H1 (cell line): ENCODE data around the gene GMEB1. TPM values are rescaled to one million over a fixed set of nuclear protein-coding genes. Genes with fewer than 3 reads are reported as not detected.

Source experiments
- CTCF ChIA-PET: fragments of 300-600 bp; sonication (Branson Sonifier 250); formaldehyde crosslinking; loops from one replicate; lab custom pipeline; 2021; ENCODE audit not compliant: partially characterized antibody; lab: Charles Lee
- POLR2A ChIA-PET: fragments of 300-600 bp; sonication (Branson Sonifier 250); formaldehyde crosslinking; loops from one replicate; lab custom pipeline; 2021; ENCODE audit warnings: inconsistent platforms; ENCODE audit not compliant: partially characterized antibody; lab: Charles Lee
- DNase-seq, 2 experiments: peaks; one replicate each; pipeline versions ENCODE4 v3.0.0 to v3.0.0-alpha.2; 2010 to 2022; ENCODE audit warnings: low spot score in 2 of 2, low read depth in 1 of 2, mixed read lengths in 1 of 2
- FAIRE-seq: peaks from 2 replicates; lab custom pipeline; 2011; peaks lifted over from hg19 to GRCh38; lab: Jason Lieb, UNC
- H2AFZ ChIP-seq: 2 replicates; pipeline ENCODE4 v1.8.1; 2012; ENCODE audit warnings: low read length, inconsistent platforms
- H2AK5ac ChIP-seq: 2 replicates; pipeline ENCODE4 v1.6.1; 2013; ENCODE audit warnings: low read depth, low read length
- H2BK120ac ChIP-seq: replicated peaks from 2 replicates; pipeline ENCODE3; 2013; ENCODE audit warnings: low read depth, low read length, inconsistent platforms
- H2BK12ac ChIP-seq: 2 replicates; pipeline ENCODE4 v1.6.1; 2013; ENCODE audit warnings: low read depth, low read length
- H2BK15ac ChIP-seq: 2 replicates; pipeline ENCODE4 v1.6.1; 2013; ENCODE audit warnings: low read length
- H2BK20ac ChIP-seq: 2 replicates; pipeline ENCODE4 v1.6.1; 2013; ENCODE audit warnings: low read length
- H2BK5ac ChIP-seq: 2 replicates; pipeline ENCODE4 v1.6.1; 2013; ENCODE audit warnings: low read depth, low read length
- H3K14ac ChIP-seq: 2 replicates; pipeline ENCODE4 v1.6.1; 2013; ENCODE audit warnings: inconsistent platforms; ENCODE audit not compliant: insufficient read length
- H3K18ac ChIP-seq: 2 replicates; pipeline ENCODE4 v1.6.1; 2013; ENCODE audit warnings: low read length; ENCODE audit errors: extremely low read depth
- H3K23ac ChIP-seq: 2 replicates; pipeline ENCODE4 v1.6.1; 2013; ENCODE audit warnings: inconsistent platforms; ENCODE audit not compliant: insufficient read length
- H3K23me2 ChIP-seq: 2 replicates; pipeline ENCODE4 v1.6.1; 2013; ENCODE audit warnings: low read depth, low read length
- H3K27ac ChIP-seq: 2 replicates; pipeline ENCODE4 v1.6.1; 2011; ENCODE audit warnings: low read depth, low read length, inconsistent platforms
- H3K27me3 ChIP-seq, 4 experiments: replicated peaks in 1 of 4; 1 replicate in 1 of 4; 2 replicates in 3 of 4; pipeline versions ENCODE4 v1.6.1 to v1.8.1; 2011 to 2013; ENCODE audit warnings: low read length in 3 of 4, mild to moderate bottlenecking in 3 of 4, inconsistent platforms in 2 of 4, mixed read lengths in 2 of 4, moderate library complexity in 1 of 4; ENCODE audit not compliant: control insufficient read depth in 3 of 4, insufficient read depth in 3 of 4; ENCODE audit errors: extremely low read depth in 1 of 4
- H3K36me3 ChIP-seq, 4 experiments: 2 replicates each; pipeline versions ENCODE4 v1.6.1 to v1.8.1; 2011 to 2013; ENCODE audit warnings: mild to moderate bottlenecking in 4 of 4, low read length in 3 of 4, moderate library complexity in 2 of 4, control low read depth in 1 of 4, inconsistent platforms in 1 of 4; ENCODE audit not compliant: insufficient read depth in 4 of 4, control insufficient read depth in 2 of 4
- H3K4ac ChIP-seq: replicated peaks from 2 replicates; pipeline ENCODE3; 2013; ENCODE audit warnings: low read length, low read depth, mixed read lengths, inconsistent platforms; ENCODE audit not compliant: insufficient read length
- H3K4me1 ChIP-seq, 4 experiments: replicated peaks in 1 of 4; 1 replicate in 1 of 4; 2 replicates in 3 of 4; pipeline versions ENCODE4 v1.6.1 to v1.8.1; 2011 to 2013; ENCODE audit warnings: low read length in 3 of 4, inconsistent platforms in 2 of 4, mixed read lengths in 1 of 4; ENCODE audit not compliant: insufficient read depth in 4 of 4, control insufficient read depth in 3 of 4
- H3K4me2 ChIP-seq, 2 experiments: 2 replicates each; pipeline versions ENCODE4 v1.6.1 to v1.8.1; 2011 to 2013; ENCODE audit warnings: low read depth in 2 of 2, low read length in 2 of 2, control low read depth in 1 of 2, inconsistent platforms in 1 of 2, mild to moderate bottlenecking in 1 of 2; ENCODE audit not compliant: insufficient read depth in 1 of 2
- H3K4me3 ChIP-seq, 4 experiments: fragments of 200-600, 300-600 bp in 1 of 4; sonication (generic), shearing (Covaris generic), sonication (Bioruptor Twin) in 1 of 4; 2 replicates each; pipeline versions ENCODE4 v1.5.1 to v1.8.1; 2011 to 2016; ENCODE audit warnings: low read length in 4 of 4, low read depth in 3 of 4, control low read depth in 2 of 4, inconsistent platforms in 2 of 4, mild to moderate bottlenecking in 2 of 4, mixed read lengths in 1 of 4, moderate library complexity in 1 of 4; ENCODE audit not compliant: insufficient read depth in 2 of 4; ENCODE audit errors: extremely low read depth in 1 of 4
- H3K56ac ChIP-seq: replicated peaks from 2 replicates; pipeline ENCODE3; 2013; ENCODE audit warnings: low read depth, mild to moderate bottlenecking, mixed read lengths, low read length, inconsistent platforms; ENCODE audit not compliant: insufficient read length
- H3K79me1 ChIP-seq: 2 replicates; pipeline ENCODE4 v1.6.1; 2013; ENCODE audit warnings: low read depth, low read length, control low read depth
- H3K79me2 ChIP-seq, 2 experiments: 2 replicates each; pipeline versions ENCODE4 v1.6.1 to v1.8.1; 2012 to 2013; ENCODE audit warnings: low read length in 2 of 2, mild to moderate bottlenecking in 2 of 2, inconsistent platforms in 1 of 2; ENCODE audit not compliant: insufficient read depth in 2 of 2, control insufficient read depth in 1 of 2
- H3K9ac ChIP-seq, 4 experiments: replicated peaks in 1 of 4; 1 replicate in 1 of 4; 2 replicates in 3 of 4; pipeline versions ENCODE4 v1.6.1 to v1.8.1; 2011 to 2013; ENCODE audit warnings: low read depth in 3 of 4, low read length in 3 of 4, control low read depth in 2 of 4, mild to moderate bottlenecking in 2 of 4, moderate library complexity in 2 of 4, inconsistent platforms in 1 of 4; ENCODE audit errors: extremely low read depth in 1 of 4
- H3K9me3 ChIP-seq, 2 experiments: 2 replicates each; pipeline versions ENCODE4 v1.6.1 to v1.8.1; 2012 to 2013; ENCODE audit warnings: mild to moderate bottlenecking in 2 of 2, moderate library complexity in 2 of 2, control low read depth in 1 of 2, inconsistent platforms in 1 of 2, low read depth in 1 of 2, low read length in 1 of 2, mixed read lengths in 1 of 2; ENCODE audit not compliant: insufficient read depth in 2 of 2
- H4K20me1 ChIP-seq, 2 experiments: replicated peaks in 1 of 2; 2 replicates each; pipeline versions ENCODE3 to v1.8.1; 2011 to 2013; ENCODE audit warnings: inconsistent platforms in 2 of 2, low read length in 2 of 2, mild to moderate bottlenecking in 1 of 2; ENCODE audit not compliant: insufficient read depth in 2 of 2, control insufficient read depth in 1 of 2
- H4K5ac ChIP-seq: 2 replicates; pipeline ENCODE4 v1.6.1; 2013; ENCODE audit warnings: low read length, low read depth, mixed read lengths, inconsistent platforms; ENCODE audit not compliant: insufficient read length
- H4K8ac ChIP-seq: 2 replicates; pipeline ENCODE4 v1.8.0; 2013; ENCODE audit warnings: mild to moderate bottlenecking, moderate library complexity, low read length, inconsistent platforms; ENCODE audit not compliant: insufficient read depth; ENCODE audit errors: extremely low read depth
- H4K91ac ChIP-seq: replicated peaks from 2 replicates; pipeline ENCODE3; 2013; ENCODE audit warnings: low read length, mixed read lengths, inconsistent platforms; ENCODE audit not compliant: insufficient read length
- BACH1 ChIP-seq: IDR thresholded peaks from 2 replicates; pipeline ENCODE4 v1.6.1; 2012; ENCODE audit warnings: low read length, improper control_type of control experiment
- CBX8 ChIP-seq: fragments of 300-800, 300-1000 bp; sonication (generic); IDR thresholded peaks from 2 replicates; pipeline ENCODE4 v1.7.1; 2016; ENCODE audit warnings: low read depth, low read length, borderline replicate concordance
- HDAC2 ChIP-seq, 2 experiments: fragments of 300-600 bp in 1 of 2; sonication (generic) in 1 of 2; IDR thresholded peaks; 2 replicates each; pipeline ENCODE4 v1.6.1; 2011 to 2012; ENCODE audit warnings: low read depth in 2 of 2, low read length in 2 of 2, mild to moderate bottlenecking in 2 of 2, moderate library complexity in 2 of 2, borderline replicate concordance in 1 of 2, inconsistent platforms in 1 of 2
- POLR2A ChIP-seq, 2 experiments: IDR thresholded peaks; 1 replicate in 1 of 2; 2 replicates in 1 of 2; pipeline ENCODE4 v1.6.1; 2011; ENCODE audit warnings: low read depth in 2 of 2, low read length in 2 of 2, mild to moderate bottlenecking in 2 of 2; ENCODE audit errors: control extremely low read depth in 1 of 2
- RBBP5 ChIP-seq: IDR thresholded peaks from 2 replicates; pipeline ENCODE4 v1.7.1; 2012; ENCODE audit warnings: low read depth, mild to moderate bottlenecking, inconsistent platforms, low read length, moderate library complexity, borderline replicate concordance
- SIRT6 ChIP-seq: IDR thresholded peaks from one replicate; pipeline ENCODE4 v1.7.1; 2012; ENCODE audit warnings: low read length, inconsistent platforms
- SP1 ChIP-seq: IDR thresholded peaks from 2 replicates; pipeline ENCODE4 v1.6.1; 2011; ENCODE audit warnings: low read depth, low read length
- WGBS, 2 experiments: shearing (Covaris generic) in 1 of 2; methylation state at CpG; one replicate each; pipeline versions ENCODE4 v1.1.6 to v1.1.7; 2013 to 2015; ENCODE audit warnings: low lambda C conversion rate in 2 of 2, mixed read lengths in 2 of 2, inconsistent platforms in 1 of 2, low coverage in 1 of 2, missing lambda C conversion rate in 1 of 2; ENCODE audit not compliant: insufficient replicate concordance in 2 of 2, insufficient coverage in 1 of 2, insufficient read length in 1 of 2; ENCODE audit errors: extremely low coverage in 1 of 2, missing lambda C conversion rate in 1 of 2; 5-methylcytosine and 5-hydroxymethylcytosine counted together
- polyA plus RNA-seq, 7 experiments: library from polyadenylated mRNA; depleted of rRNA in 3 of 7; stranded (reverse) in 5 of 7; unstranded in 2 of 7; fragments of >200 nt in 5 of 7; fragments of 200-250 nt in 2 of 7; gene quantifications; 1 replicate in 5 of 7; 2 replicates in 1 of 7; 4 replicates in 1 of 7; pipeline versions ENCODE4 v1.2.1 to v1.2.3, GENCODE V29; 2011 to 2013; ENCODE audit warnings: missing spikeins in 2 of 7, mixed read lengths in 2 of 7
- total RNA-seq: library from RNA; stranded (reverse); fragmentation: NEBNext Ultra II Directional; extraction: Animal tissue kit (Norgen Biotek cat#: 25700); gene quantifications from 2 replicates; pipeline ENCODE4 v1.2.1, GENCODE V29; 2021
- TF ChIP-seq, protein P1 (sequence below): IDR thresholded peaks from 2 replicates; pipeline ENCODE4 v1.6.1; 2011; ENCODE audit warnings: low read depth, mild to moderate bottlenecking, low read length; ENCODE audit not compliant: insufficient read depth

The GMEB1 gene
- total and polyA plus RNA-seq, 2 of the 8 experiments (the other 6 are each of a cell fraction or from before 2014, with no cell fraction given): 13.3 to 26.2 TPM

DNA sequence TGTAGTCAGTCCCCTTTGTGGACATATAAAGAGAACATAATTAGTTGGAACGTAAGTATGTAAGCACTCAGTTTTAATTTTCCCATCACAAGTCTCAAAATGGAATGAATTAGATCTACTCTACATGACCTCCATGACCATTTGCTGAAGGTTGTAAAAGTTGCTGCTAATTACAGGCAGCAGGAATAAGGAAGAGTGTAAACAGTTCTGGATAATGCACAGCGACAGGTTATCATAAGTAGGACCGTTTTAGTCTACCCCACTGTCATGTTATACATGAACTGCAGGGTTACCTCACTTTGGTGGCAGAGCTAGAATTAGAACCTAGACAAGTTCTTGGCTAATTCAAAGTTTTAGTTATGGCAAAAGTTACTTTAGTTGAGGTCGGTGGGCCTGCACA lies 89.8 kb downstream of the GMEB1 start:
- H4K91ac ChIP-seq: no peak overlapping the region
- no peak overlapping the region for H2BK12ac ChIP-seq
- H3K4ac ChIP-seq: no peak overlapping the region
- H2BK15ac ChIP-seq: no peak overlapping the region
- no peak for FAIRE-seq
- no peak overlapping the region for H3K9ac ChIP-seq
- H2BK20ac ChIP-seq: no peak overlapping the region
- H3K27ac ChIP-seq: no peak overlapping the region
- no peak overlapping the region for H3K4me3 ChIP-seq
- ChIA-PET CTCF (interaction anchor here (2.1 to 3.2 kb wide), 2 partner anchors 22 to 119 kb away, joined by 6 to 13 read pairs; partner anchors contain the start of gene YTHDF2), POLR2A (interaction anchor here (0.6 to 18.9 kb wide), 4 partner anchors 9 to 17 kb away, joined by 4 to 369 read pairs (median 30); partner anchors contain the start of gene YTHDF2)
- peaks cover 0 to 42% (median under 1%) of the 10 kb centered on the region in 4 experiments; a peak in 4 of 8 replicates for H3K36me3 ChIP-seq
- peaks cover 0 to 9% (median 1%) of the 10 kb centered on the region in 4 experiments; a peak in 2 of 7 replicates for H3K4me1 ChIP-seq
- TF ChIP-seq HDAC2 (IDR thresholded peaks at IDR 0.05; ENCODE audit: borderline replicate concordance in 1 of 2, low read depth in 2 of 2, low read length in 2 of 2) (no peak), SIRT6 (no peak), CBX8 (no peak), BACH1 (no peak), SP1 (no peak), RBBP5 (no peak), POLR2A (IDR thresholded peaks at IDR 0.05; ENCODE audit: control extremely low read depth in 1 of 2, low read depth in 2 of 2, low read length in 2 of 2) (no peak; a peak in 1 of 3 replicates)
- TF ChIP-seq, protein P1, sequence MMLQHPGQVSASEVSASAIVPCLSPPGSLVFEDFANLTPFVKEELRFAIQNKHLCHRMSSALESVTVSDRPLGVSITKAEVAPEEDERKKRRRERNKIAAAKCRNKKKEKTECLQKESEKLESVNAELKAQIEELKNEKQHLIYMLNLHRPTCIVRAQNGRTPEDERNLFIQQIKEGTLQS: no peak
- no peak overlapping the region for H3K23ac ChIP-seq
- WGBS, 2 experiments: 96% methylated on average over 4 of the region's 4 CpGs; no CpG with 5 or more reads in 1 of the 2 experiments
- H4K20me1 ChIP-seq: peaks cover 28 to 42% of the 10 kb centered on the region in 2 experiments
- DNase-seq: no peak
- H3K18ac ChIP-seq: no peak overlapping the region
- H4K5ac ChIP-seq: no peak overlapping the region
- H3K14ac ChIP-seq: no peak overlapping the region
- H2AFZ ChIP-seq: no peak overlapping the region
- no peaks in the 10 kb centered on the region for H3K27me3 ChIP-seq
- H2BK120ac ChIP-seq: no peak overlapping the region
- H3K9me3 ChIP-seq: no peaks in the 10 kb centered on the region
- H4K8ac ChIP-seq: no peak overlapping the region
- no peak overlapping the region for H2BK5ac ChIP-seq
- peaks cover 5% of the 10 kb centered on the region; the same call in 1 of the 2 replicates for H3K79me1 ChIP-seq
- H3K4me2 ChIP-seq: no peak overlapping the region
- H3K56ac ChIP-seq: no peak overlapping the region
- peaks cover 45 to 100% of the 10 kb centered on the region in 2 experiments for H3K79me2 ChIP-seq
- no peaks in the 10 kb centered on the region for H3K23me2 ChIP-seq
- H2AK5ac ChIP-seq: no peak overlapping the region
